ENCODE results near the gene NAALADL2.

NAALADL2 gene

GRCh38 chr3:175737646-175738572 is 878.8 kb downstream of the NAALADL2 start:
- no peak for DNase-seq (ENCODE audit: low spot score)
- no peak for TF ChIP-seq CTCF (IDR thresholded peaks at IDR 0.05; ENCODE audit: extremely low read depth, insufficient read depth, missing control alignments)
- in situ Hi-C loops (cut with MboI; ENCODE audit: low pct_unique_long_range_greater_than_20kb, low sequenced_read_pairs, unreplicated experiment) = no loop called here

DNA sequence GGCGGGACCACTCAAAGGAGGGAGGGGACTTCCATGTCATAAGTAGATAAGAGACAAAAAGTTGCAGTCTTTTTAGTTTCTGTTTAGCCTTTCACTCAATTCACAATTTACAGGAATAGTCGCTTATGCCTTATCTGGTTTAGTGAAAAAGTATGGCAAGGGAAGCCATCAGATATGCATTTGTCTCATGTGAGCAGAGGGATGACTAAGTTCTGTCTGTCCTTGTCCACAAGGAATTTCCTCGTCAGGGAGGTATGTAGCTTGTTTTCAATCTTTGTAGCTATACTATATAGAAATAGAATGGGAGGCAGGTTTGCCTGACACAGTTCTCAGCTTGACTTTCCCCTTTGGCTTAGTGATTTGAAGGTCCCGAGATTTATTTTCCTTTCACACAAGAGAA is 882.8 kb downstream of the NAALADL2 start:
- TF ChIP-seq CTCF (IDR thresholded peaks at IDR 0.05; ENCODE audit: extremely low read depth, insufficient read depth, missing control alignments) = no peak
- no peak for DNase-seq (ENCODE audit: low spot score)
- in situ Hi-C loops (cut with MboI; ENCODE audit: low pct_unique_long_range_greater_than_20kb, low sequenced_read_pairs, unreplicated experiment) = no loop called here

- TF ChIP-seq CTCF (IDR thresholded peaks at IDR 0.05; ENCODE audit: extremely low read depth, insufficient read depth, missing control alignments) = no peak
- DNase-seq (ENCODE audit: low spot score) = no peak
- in situ Hi-C loops (cut with MboI; ENCODE audit: low pct_unique_long_range_greater_than_20kb, low sequenced_read_pairs, unreplicated experiment) = no loop called here
These were observed 884.7 kb downstream of the NAALADL2 start for GRCh38 chr3:175743733-175744400.

- DNase-seq (ENCODE audit: low spot score) = no peak
- in situ Hi-C loops (cut with MboI; ENCODE audit: low pct_unique_long_range_greater_than_20kb, low sequenced_read_pairs, unreplicated experiment) = no loop called here
- no peak for TF ChIP-seq CTCF (IDR thresholded peaks at IDR 0.05; ENCODE audit: extremely low read depth, insufficient read depth, missing control alignments)
These were observed 887.2 kb downstream of the NAALADL2 start for GRCh38 chr3:175746308-175746707.

GRCh38 chr3:175748087-175748730 is 889.1 kb downstream of the NAALADL2 start:
- in situ Hi-C loops (cut with MboI; ENCODE audit: low pct_unique_long_range_greater_than_20kb, low sequenced_read_pairs, unreplicated experiment) = no loop called here
- DNase-seq (ENCODE audit: low spot score) = no peak
- TF ChIP-seq CTCF (IDR thresholded peaks at IDR 0.05; ENCODE audit: extremely low read depth, insufficient read depth, missing control alignments) = no peak

GRCh38 chr3:175749981-175750380 is 890.8 kb downstream of the NAALADL2 start:
- no peak for DNase-seq (ENCODE audit: low spot score)
- in situ Hi-C loops (cut with MboI; ENCODE audit: low pct_unique_long_range_greater_than_20kb, low sequenced_read_pairs, unreplicated experiment) = no loop called here
- no peak for TF ChIP-seq CTCF (IDR thresholded peaks at IDR 0.05; ENCODE audit: extremely low read depth, insufficient read depth, missing control alignments)

All from GM13977 (cell line).